HG03135 (cell line): Measurements from ENCODE around the gene XRCC5.
"Not testable (repeated sequence)": the region's sequence is repeated elsewhere in the genome, so short reads cannot be mapped to it uniquely, and the experiment has no call there.

Experiments used
- ATAC-seq: cut with Tn5 transposase; IDR thresholded peaks from one replicate; pipeline ENCODE4 v1.9.1; 2021; ENCODE audit warnings: mild to moderate bottlenecking, moderate library complexity; ENCODE audit not compliant: unreplicated experiment

The XRCC5 gene

GRCh38 chr2:216108967-216109921 is at the start of gene XRCC5:
Gene XRCC5, plus strand, starts transcription at chr2:216109348. Its CDS starts 89 bp downstream, at chr2:216109437.
- ATAC-seq: peak; percentile 48

GRCh38 chr2:216064014-216064630 is 45.0 kb upstream of the XRCC5 start:
- no peak for ATAC-seq

GRCh38 chr2:216064665-216065064 is 44.5 kb upstream of the XRCC5 start:
- ATAC-seq: no peak

- ATAC-seq: no peak
Measured at GRCh38 chr2:216066230-216066629, 42.9 kb upstream of the XRCC5 start.

DNA sequence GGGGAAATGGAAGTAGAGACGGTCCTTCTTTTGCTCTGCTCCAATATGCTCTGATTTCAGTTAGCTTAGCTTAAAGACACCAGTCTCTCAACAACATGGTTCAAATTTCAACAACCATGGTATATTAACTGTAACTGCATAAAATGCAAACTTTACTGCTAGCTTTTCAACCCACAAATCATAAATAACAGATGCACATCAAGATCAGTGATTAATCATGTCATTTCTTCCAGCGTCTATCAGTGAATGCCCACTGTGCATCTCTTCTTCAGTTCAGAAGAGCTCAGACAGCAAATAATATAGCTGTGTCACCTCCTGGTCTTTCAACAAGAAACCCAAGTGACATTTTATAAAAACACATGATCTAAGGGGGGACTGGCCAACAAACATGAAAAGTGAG is 40.1 kb upstream of the XRCC5 start:
- no peak for ATAC-seq

GRCh38 chr2:216070195-216070594 is 39.0 kb upstream of the XRCC5 start:
- ATAC-seq: no peak

DNA sequence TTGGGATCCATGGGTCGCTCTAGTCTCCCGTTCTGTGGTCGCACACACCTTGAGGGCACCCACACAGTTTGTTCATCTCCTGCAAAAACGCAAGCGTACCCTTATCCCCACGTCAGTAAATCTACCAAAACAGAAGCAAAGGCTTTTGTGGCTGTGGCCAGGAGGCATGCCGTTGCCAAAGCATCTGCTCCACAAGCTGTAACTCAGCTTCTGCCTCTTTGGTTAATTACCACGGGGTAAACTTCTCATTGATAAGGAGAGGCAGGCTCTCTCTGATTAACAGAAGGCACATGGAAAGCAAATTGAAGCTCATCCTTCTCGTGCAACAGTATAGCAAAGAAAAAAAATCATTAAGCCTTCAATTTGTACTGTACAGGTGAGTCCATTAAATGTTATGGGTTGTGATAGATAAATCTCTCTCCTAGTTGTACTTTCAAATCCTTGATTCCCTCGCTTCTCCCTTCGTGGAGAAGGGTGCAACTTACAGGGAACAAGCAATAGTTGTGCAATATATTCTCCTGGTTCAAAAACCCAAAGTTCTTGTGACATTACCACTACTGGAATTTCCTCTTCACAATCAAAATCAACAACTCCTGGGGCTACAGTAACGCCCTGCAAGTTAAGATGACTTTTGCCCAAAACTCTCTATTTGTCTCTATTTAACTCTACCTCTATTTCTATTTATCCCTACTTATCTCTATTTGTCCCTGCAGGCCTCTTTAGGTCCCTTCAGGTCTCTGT is 37.9 kb upstream of the XRCC5 start:
- ATAC-seq: no peak

DNA sequence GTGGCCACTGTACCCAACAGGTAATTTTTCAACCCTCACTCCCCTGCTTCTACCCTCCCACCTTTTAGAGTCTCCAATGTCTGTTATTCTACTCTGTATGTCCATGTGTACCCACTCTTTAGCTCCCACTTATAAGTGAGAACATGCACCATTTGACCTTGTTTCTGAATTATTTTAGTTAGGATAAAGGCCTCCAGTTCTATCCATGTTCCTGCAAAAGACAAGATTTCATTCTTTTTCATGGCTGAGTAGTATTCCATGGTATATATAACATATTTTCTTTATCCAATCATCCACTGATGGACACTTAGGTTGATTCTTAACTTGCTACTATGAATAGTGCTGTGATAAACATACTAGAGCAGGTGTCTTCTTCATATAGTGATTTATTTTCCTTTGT is 36.7 kb upstream of the XRCC5 start:
- no peak for ATAC-seq

DNA sequence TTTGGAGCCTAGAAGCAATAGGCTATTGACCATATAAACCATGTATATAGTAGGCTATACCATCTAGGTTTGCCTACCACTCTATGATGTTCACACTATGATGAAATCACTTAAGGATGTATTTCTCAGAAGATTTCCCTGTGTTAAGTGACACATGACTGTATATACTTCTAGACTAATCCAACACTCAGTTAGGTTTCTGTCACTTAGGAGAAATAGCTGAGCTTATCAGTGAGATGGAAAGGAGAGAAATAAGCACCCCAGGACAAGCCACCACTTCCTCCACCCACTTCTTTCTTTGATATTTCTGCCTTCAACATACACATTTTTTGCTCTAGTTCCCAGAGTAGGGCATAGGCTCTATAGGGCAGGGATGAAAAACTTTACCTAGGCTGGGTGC is 35.4 kb upstream of the XRCC5 start:
- no peak for ATAC-seq

- no peak for ATAC-seq
Measured at GRCh38 chr2:216074380-216074779, 34.8 kb upstream of the XRCC5 start.

- no peak for ATAC-seq
Measured at GRCh38 chr2:216074794-216075193, 34.4 kb upstream of the XRCC5 start.

- ATAC-seq: no peak
Measured at GRCh38 chr2:216075510-216076485, 33.4 kb upstream of the XRCC5 start.

DNA sequence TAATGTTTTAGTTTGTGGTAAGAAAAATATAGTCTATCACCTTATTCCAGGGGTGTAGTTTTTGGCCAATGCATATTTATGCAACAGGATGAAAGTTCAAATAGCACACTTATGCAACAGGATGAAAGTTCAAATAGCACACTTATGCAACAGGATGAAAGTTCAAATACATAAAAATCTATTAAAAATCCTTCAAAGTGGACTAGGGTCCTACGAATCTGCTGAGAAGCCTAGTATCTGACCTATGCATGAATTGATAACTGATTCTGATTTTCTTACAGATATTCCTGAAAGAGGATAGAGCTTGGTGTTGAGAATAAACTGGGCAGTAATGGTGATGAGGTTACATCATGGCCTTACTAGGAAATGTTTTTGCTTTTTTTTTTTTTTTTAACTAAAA is 30.4 kb upstream of the XRCC5 start:
- ATAC-seq: no peak

GRCh38 chr2:216080048-216080447 is 29.1 kb upstream of the XRCC5 start:
- ATAC-seq: not testable (repeated sequence)

- no peak for ATAC-seq
Measured at GRCh38 chr2:216081012-216081411, 28.1 kb upstream of the XRCC5 start.

- peak; percentile 88 for ATAC-seq
Measured at GRCh38 chr2:216081487-216082116, 27.5 kb upstream of the XRCC5 start, which contains the start of the genes PECR and TMEM169. Gene PECR, minus strand, starts transcription at chr2:216081809. Its CDS starts 68 bp downstream, at chr2:216081741. Gene TMEM169, plus strand, starts transcription at chr2:216081919. Its CDS starts 14,045 bp downstream, at chr2:216095964.

DNA sequence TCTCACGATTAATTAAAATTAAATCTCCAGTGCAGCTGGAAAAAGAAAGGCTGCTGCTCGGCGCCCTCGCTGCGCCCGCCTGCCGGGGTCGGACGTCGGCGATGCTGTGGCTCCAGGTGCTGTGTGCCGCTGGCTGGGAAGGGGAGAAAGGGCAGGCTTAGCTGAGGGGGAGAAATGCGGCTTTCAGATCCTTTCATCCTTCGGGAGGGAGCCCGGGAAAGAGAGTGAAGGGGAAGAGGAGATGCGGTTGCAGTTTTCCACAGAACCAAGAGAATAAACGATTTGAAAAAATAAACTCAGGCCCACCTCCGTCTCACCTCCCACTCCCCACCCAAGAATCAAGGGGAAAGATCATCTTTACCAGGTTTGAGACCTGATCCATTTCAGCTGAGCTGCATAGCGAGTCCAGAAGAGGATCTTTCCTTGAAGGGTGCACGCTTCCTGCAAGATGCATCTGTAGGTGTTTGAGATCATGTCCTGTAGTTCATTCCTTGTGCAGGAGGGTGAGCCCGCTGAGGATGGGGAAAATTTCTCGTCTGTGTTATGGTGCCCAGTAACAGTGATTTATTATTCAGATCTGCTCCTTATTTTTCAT is 26.9 kb upstream of the XRCC5 start:
- peak; percentile 23 for ATAC-seq

GRCh38 chr2:216082805-216083204 is 26.3 kb upstream of the XRCC5 start:
- ATAC-seq: no peak
